ENCODE data around the gene ZBTB32.

The ZBTB32 gene

DNA sequence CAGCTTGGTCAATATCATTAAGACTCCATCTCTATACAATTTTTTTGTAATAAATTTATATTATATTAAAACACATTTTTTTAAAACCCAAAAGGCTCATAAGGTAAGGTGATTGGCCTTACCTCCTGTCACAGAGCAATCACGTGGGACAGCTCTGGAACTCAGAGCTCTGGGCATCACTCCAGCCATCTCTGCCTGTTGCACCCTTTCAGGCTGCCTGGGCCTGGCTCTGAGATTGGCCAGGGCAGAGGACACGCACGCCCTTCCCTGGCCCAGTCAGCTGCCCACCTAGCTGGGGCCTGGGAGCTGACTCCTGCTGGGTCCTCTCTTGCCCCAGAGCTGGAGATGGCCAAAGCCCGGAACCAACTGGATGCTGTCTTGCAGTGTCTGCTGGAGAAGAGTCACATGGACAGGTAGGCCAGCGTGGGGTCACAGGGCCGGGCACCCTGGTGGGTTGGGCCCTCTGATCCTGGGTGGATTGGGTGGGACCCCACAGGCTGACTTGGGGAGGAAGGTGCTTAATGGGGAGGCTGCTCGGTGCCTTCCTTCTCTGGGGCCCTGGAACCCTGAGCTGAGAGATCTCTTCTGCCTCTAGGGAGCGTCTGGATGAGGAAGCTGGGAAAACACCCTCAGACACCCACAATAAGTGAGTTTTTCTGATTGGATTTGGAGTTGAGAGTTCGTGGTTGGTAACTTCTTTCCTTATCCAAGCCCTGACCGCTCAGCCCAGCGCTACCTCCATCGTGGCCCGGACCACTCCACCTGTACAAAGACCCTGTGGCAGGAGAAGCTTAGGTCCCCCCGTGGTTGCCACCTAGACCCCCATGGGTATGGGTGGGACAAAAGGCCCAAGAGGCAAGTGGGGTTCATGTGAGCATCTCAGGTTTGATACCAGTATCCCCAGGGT is 47.7 kb downstream of the ZBTB32 start:
- DNase-seq (ENCODE audit: low read depth, low spot score): no peak

DNA sequence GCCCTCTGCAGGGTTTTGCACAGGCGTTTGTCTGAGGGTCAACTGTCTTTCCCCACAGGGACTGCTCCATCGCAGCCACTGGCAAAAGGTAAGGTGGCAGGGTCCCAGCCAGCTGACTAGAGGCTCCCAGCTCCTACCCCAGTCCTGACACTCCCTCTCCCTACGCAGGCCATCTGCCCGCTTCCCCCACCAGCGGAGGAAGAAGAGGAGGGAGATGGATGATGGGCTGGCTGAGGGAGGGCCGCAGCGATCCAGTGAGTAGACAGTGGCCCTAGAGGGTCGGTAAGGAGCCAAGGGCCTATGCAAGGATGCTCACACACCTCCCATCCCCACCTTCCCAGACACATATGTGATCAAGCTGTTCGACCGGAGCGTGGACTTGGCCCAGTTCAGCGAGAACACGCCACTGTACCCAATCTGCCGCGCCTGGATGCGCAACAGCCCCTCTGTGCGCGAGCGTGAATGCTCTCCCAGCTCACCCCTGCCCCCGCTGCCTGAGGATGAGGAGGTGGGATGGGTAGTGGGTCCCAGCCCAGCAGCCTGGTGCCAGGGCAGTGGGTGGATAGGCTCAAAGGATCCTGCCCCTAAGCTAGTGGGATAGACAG is 48.5 kb downstream of the ZBTB32 start:
- DNase-seq (ENCODE audit: low read depth, low spot score): no peak

DNA sequence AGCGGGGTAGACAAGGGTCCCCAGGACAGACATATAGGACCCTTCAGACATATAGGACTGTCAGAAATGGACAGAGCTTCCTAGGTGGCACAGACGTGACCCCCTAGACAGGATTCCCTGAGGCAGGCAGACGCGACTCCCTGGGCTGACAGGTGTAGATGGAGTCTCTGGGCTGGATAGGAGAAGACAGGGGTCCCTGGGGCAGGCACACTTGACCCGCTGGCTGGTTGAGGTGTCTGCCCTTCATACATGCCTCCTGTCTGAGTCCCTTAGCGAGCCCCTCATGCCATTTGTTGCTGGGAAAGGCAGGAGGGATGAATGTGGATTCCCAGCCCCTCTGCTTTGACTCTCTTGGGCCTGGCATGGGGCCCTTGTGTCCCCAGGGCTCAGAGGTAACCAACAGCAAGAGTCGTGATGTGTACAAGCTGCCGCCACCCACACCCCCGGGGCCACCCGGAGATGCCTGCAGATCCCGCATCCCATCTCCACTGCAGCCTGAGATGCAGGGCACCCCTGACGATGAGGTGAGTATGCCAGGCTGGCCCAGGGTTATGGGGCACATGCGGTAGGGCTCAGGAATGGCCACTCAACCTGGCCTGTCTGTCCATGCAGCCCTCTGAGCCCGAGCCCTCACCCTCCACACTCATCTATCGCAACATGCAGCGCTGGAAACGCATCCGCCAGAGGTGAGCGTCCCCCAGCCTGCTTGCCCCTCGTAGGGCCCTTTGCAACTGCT is 49.4 kb downstream of the ZBTB32 start:
- no peak for DNase-seq (ENCODE audit: low read depth, low spot score)

DNA sequence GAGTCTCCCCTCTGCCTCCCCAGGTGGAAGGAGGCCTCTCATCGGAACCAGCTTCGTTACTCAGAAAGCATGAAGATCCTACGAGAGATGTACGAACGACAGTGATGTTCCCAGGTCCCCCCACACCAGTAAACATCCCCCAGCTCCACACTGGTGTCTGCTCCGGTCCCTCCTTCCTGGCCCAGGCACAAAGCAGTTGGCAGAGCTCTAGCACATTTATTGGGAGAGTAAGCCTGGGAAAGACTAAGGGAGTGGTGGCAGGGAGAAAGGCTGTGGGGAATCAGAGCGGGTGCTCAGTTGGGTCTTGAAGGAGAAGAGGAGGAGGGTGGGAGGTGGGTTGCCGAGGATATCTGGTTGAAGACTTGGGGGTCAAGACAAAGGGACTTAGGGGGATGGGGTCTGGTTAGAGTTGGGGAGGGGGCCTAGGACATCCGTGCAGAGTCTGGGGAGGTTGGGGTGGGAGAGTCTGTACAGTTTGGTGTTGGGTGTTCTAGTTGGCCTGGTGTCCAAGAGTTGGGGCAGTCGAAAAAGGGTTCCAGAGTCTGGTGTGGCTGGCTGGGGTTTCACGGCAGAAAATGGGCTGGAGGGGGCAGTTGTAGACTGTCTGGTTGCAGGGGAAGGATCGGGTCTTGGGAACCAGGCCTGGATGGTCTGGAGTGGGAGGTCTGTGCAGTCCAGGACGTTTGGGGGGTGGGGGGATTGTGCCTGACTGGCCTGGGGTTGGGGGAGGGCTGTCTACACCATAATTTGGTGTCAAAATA is 50.2 kb downstream of the ZBTB32 start:
- DNase-seq (ENCODE audit: low read depth, low spot score): no peak

DNA sequence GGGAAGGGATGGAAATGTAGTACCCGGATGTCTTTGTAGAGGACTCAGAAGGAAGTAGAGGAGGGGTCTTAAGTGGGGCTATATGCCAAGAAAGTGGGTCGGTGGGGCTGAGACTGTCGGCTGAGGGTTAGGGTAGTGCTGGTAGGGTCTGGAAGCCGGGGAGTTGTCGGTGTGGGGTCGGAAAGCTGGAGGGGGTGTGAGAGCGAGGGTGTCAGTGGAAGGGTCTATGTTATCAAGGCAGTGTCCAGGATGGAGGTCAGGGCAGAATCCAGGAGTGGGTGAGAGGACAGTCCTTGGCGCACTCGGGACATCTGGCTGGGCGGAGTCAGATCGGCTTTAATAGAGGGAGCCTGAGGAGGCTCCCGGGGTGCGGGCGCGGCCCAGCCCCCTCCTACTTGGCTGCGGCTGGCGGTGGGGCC is 50.8 kb downstream of the ZBTB32 start:
- no peak for DNase-seq (ENCODE audit: low read depth, low spot score)

DNA sequence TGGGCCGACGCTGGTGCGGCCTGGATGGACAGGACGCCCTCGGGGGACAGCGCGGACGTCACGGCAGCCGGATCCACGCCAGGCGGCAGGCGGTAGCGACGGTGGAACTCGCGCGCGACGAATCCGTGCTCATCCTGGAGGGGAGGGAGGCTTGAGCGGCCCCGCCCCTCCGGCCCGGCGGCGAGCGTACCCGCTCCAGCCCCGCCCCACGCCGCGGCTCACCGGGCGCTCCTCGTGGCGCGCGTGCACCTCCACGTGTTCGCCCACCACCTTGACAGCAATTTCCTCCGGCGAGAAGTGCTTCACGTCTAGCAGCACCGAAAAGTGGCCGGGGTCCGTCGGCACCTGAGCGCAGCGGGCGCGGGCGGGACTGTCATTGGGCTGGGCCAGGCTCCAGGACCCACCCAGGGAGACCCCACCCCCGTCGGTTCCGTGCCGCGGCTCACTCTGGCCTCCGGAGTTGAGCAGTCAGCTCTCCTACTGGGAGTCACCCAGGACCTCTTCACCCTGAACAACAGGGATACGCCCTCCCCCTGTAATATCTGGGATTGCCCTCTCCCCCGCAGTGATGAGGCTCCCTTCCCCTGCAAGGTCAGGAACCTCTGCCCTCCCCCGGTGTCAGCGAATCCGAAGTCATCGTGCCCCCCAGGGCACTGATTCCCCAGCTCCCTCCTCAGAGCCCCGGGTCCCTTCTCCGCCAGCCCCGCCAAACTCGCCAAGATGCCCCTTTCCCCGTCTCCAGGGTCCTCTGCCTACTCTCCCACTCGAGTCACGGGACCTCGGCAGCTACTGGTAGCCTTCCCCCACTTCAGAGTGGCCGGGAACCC is 51.4 kb downstream of the ZBTB32 start:
- peak; percentile 35 for DNase-seq (ENCODE audit: low read depth, low spot score)

DNA sequence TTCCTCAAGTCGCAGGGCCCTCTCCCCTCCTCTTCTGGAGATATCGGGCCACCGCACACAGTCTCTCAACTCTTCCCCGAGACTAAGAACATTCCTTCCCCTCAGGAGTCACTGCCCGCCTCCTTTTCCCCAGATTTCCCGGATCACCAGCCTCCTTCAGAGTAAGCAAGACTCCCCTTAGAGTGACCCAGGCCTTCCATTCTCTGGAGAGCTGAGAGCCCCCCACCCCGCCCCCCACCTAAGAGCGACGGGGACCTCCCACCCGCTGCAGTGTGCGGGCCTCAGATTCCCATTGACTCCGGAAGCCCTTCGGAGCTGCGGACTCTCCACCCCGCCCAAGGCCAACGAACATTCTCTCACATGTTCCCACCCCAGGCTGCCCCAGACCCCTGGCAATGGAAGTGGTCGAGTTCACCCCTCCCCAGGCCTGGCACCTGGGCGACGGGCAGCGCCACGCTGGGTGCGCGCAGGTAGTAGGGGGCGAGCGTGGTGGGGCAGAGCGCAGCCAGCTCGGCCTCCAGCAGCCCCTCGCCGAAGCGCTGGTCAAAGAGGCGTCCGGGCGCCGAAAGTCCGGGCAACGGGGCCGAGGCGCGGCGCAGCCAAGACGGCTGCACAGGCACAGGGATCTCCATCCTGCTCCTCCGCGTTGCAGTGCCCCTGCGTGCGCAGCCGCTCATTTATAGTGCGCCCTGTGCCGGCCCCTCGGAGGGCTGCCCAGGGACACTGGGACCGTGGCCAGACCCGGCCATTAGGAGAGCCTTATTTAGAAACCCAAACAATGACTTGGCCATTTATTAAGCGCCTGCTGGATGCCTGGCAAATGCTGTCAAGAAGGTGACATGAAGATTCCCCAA is 52.2 kb downstream of the ZBTB32 start, which contains the start of gene HSPB6:
TSS of gene HSPB6 (minus strand) at position 653 of the 854 bp plus-strand sequence. CDS start at position 632, 21 bp downstream.
- no peak for DNase-seq (ENCODE audit: low read depth, low spot score)

DNA sequence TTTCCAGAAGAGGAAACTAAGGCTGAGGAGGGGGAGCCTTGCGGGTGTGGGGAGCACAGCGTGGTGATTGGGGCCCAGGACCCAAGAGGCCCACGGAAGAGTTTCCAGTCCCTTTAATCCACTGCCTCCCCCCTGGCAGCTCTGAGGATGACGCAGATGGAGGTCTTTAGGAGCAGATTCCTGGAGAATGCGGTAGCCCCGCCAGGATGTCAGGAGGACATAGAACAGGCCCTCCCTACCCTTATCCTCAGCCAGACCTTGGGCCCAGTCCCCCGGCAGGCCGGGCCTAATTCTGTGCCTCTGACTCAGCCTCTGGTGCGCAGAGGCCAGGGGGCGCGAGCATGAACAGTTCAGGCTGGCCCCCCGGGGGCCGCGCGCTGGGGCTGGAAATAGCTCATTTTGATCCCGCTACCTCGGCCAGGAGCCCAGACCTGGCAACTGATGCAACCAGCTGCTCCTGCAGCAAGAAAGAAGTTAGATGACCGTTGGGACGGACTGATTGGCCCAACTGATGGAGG is 52.9 kb downstream of the ZBTB32 start:
- no peak for DNase-seq (ENCODE audit: low read depth, low spot score)

DNA sequence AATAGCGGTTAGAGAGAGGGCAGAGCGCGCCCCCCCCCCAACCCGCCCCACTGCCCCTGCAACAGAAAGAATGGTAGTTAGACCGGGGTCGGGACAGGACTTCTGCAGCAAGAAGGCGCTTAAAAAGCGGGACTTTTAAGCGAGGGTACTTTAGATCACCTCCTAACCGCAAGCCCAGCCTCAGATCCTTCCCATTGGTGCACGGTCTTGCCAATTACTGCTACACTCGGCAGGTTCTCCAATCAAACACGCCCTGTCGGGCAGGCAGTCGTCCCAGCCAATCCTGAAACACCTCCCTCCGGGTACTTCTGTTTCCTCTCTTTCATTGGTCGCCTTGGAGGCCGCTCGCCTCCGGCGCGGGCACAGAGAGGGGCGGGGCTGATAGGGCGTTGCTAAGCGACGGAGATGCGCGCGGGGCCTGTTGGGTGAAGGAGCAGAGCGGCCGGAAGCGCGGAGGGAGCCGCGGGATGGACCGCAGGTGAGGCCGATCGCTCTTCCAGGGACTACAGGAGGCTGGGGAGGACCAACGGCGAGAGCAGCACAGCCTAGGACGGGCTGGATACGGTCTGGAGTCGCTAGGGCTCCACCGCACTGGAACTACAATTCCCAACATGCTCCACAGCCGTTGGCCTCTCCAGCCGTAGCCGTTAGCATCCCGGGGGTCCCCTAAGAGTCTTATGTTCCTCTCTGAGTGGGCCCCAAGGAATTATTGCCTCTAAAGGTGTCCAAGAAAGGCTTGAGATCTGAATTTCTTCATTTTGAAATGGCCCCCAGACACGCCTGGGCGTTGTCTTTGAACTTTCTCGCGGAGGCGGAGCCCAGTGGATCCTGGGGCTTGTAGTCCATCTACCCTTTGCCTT is 53.6 kb downstream of the ZBTB32 start, which contains the start of gene PROSER3:
TSS of gene PROSER3 (plus strand) at position 428 of the 860 bp plus-strand sequence. CDS start at position 468, 40 bp downstream.
- DNase-seq (ENCODE audit: low read depth, low spot score): peak; percentile 95

DNA sequence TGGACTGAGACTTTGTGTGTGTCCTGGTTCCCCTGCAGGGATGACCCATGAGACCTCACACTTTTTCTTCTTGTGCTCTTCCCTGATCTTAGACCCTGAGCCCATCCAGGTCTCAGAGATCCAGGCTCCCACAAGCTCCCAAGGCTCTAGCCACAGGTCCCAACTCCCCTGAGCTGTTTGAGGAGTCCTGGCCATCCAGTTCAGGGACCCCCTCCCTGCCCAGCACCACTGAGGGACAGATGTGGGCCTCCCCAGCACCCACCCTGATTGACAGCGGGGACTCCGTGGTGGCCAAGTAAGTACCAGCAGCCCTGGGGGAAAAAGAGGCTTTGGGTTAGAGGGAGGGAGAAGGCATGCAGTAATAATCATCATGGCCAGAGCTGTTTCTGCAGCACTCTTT is 55.3 kb downstream of the ZBTB32 start:
- no peak for DNase-seq (ENCODE audit: low read depth, low spot score)

DNA sequence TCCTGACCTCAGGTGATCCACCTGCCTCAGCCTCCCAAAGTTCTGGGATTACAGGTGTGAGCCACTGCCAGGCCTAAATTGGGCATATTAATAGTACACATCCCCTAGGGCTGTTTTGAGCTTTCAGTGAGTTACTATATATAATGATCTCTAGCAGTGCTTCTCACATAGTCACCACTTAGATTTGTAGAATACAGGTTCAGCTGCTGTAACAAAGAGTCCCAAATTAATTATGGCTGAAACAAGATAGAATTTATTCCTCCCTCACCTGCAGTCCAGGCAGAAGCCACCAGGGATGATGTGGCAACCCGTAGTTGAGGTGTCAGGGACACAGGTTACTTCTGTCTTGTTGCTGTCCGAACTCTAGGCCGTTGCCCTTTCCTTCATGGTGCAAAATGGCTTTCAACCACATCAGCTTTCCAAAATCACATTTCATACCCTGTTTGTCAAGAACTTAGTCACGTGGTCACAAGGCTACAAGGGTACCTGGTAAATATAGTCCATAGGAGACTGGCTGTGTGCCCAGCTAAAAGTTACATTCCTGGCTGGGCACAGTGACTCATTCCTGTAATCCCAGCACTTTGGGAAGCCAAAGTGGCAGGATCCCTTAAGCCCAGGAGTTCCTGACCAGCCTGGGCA is 56.5 kb downstream of the ZBTB32 start:
- no peak for DNase-seq (ENCODE audit: low read depth, low spot score)

DNA sequence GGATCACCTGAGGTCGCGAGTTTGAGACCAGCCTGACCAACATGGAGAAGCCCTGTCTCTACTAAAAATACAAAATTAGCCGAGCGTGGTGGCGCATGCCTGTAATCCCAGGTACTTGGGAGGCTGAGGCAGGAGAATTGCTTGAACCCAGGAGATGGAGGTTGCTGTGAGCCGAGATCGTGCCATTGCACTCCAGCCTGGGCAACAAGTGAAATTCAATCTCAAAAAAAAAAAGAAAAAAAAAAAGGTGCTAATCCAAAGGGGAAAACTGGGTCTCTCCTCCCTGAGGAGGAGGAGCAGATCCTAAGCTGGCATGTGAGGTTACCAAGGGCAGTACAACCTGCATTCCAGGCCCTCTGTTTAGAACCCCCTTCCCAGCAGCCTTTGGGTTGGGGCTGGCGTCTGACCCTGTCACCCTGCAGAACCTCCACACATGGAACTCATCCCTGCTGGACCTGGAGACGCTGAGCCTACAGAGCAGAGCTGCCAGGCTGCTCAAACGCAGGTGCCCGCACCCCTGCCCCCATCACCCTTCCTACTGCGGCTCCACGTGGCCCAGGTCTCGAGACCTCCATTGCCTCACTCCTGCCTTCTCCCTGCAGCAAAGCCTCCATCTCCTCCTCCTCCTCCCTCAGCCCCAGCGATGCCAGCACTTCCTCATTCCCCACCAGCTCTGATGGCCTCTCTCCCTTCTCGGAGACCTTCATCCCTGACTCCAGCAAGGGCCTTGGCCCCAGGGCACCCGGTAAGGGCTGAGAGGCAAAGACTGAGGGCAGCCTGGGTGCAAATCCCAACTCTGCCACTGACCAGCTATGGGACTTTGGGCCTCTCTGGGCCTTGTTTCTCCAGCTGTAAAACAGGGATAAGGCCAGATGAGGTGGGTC is 60.3 kb downstream of the ZBTB32 start:
- no peak for DNase-seq (ENCODE audit: low read depth, low spot score)

Measured in activated naive CD8-positive, alpha-beta T cell treated with anti-CD3 and anti-CD28 coated beads, Interleukin-2, amount 50 U/mL, for 16 hours (primary cell).